T-helper 1 cell treated with Interleukin-12 subunit alpha and Interleukin-12 subunit beta and Interleukin-4 antibody, amounts not matched to agents 30 ng/mL and 1 ng/mL, for 36 hours (primary cell): ENCODE measurements around the gene MSMO1. TPM values are rescaled to one million over a fixed set of nuclear protein-coding genes. Genes with fewer than 3 reads are reported as not detected.

Experiments
- intact Hi-C: fragments of 100-400 bp; cut with micrococcal nuclease; formaldehyde crosslinking; loops from one replicate; pipeline ENCODE4 v1.15.1; 2024
- total RNA-seq: library from RNA; stranded (reverse); gene quantifications from 2 replicates; pipeline ENCODE4 v1.2.3, GENCODE V29; 2022

Gene MSMO1
- total RNA-seq, 1 donor from 2014 or later = 53.9 TPM

GRCh38 chr4:165384186-165384585 is 56.7 kb downstream of the MSMO1 start:
- intact Hi-C loops = loop anchor here (5.0 kb wide), 1 partner anchor 78 kb away; no protein-coding TSS in a partner anchor

- intact Hi-C loops = loop anchor here (5.0 kb wide), 1 partner anchor 78 kb away; no protein-coding TSS in a partner anchor
These were observed 57.1 kb downstream of the MSMO1 start for GRCh38 chr4:165384598-165384997.

DNA sequence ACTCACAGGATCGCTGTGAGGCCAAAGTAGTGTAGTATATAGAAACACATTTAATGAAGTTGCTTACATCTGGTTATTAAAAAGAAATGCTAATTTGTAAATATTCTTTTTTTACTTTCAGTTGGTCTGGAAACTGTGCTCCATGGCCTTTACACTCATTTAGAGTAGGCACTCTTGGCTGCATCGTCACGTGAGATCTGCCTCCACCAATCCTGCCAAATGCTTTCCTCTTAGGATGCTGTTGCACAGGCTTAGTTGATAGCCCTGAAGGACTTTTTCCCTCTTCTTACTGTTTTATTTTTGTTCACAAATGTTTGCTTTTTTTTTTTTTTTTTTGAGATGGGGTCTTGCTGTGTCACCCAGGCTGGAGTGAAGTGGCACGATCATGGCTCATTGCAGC is 57.7 kb downstream of the MSMO1 start:
- intact Hi-C loops = no loop called here

- intact Hi-C loops = no loop called here
These were observed 58.9 kb downstream of the MSMO1 start for GRCh38 chr4:165386328-165386727.

DNA sequence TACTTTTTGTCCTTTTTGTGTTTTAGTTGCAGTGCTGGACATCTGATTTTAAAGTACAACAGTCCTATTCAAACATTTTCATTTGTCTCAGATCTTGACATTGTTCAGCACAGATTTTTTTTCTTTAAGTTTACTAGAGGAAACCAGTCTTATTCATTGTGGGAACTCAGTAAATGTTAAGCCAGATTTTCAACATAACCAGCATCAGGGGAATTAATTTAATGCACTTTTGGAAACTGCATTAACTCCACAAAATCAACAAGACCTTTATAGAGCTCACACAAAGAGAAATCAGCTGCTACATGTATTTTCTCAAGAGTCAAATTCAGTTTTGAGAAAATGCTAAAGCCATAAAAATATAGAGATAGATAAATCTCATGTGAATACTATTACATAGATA is 61.3 kb downstream of the MSMO1 start:
- intact Hi-C loops = no loop called here

Other genes with a start within 250 kb of the MSMO1 start
- gene TMEM192, start 214.8 kb upstream of the MSMO1 start, total RNA-seq = 4.3 and 5.4 TPM in 2 replicates
- gene KLHL2, start 120.1 kb upstream of the MSMO1 start, total RNA-seq = 36.2 and 40.3 TPM in 2 replicates
- gene CPE, start 51.3 kb downstream of the MSMO1 start, total RNA-seq = not detected in 2 replicates